DOHH2 (cell line): ENCODE results near the gene RHO.
A peak's percentile ranks its signal among the peaks of the same experiment; 100 is the strongest.

Experiments
- H3F3A ChIP-seq: fragments of 200-600 bp; sonication (generic), shearing (Covaris generic); 2 replicates; pipeline ENCODE4 v1.6.0; 2016; ENCODE audit warnings: antibody characterized with exemption, mild to moderate bottlenecking; ENCODE audit not compliant: control insufficient read depth, insufficient read depth
- H3K27ac ChIP-seq: fragments of 200-600 bp; sonication (generic); 2 replicates; pipeline ENCODE4 v1.5.1; 2014; ENCODE audit warnings: low read depth, mild to moderate bottlenecking, low read length, moderate library complexity
- H3K27me3 ChIP-seq: fragments of 200-600 bp; sonication (generic); 2 replicates; pipeline ENCODE4 v1.6.1; 2014; ENCODE audit warnings: mild to moderate bottlenecking, low read length, mixed read lengths; ENCODE audit not compliant: control insufficient read depth
- H3K36me3 ChIP-seq: fragments of 200-600 bp; sonication (generic); 2 replicates; pipeline ENCODE4 v1.6.1; 2014; ENCODE audit warnings: mild to moderate bottlenecking, low read length, moderate library complexity, mixed read lengths; ENCODE audit not compliant: control insufficient read depth
- H3K4me1 ChIP-seq: fragments of 200-600 bp; sonication (generic); 2 replicates; pipeline ENCODE4 v1.6.1; 2014; ENCODE audit warnings: mild to moderate bottlenecking, low read length, mixed read lengths; ENCODE audit not compliant: control insufficient read depth
- H3K4me2 ChIP-seq: fragments of 200-600 bp; sonication (generic); 2 replicates; pipeline ENCODE4 v1.6.0; 2014; ENCODE audit warnings: mild to moderate bottlenecking, low read length, moderate library complexity
- H3K4me3 ChIP-seq: fragments of 200-600 bp; sonication (generic); 2 replicates; pipeline ENCODE4 v1.5.1; 2014; ENCODE audit warnings: mild to moderate bottlenecking, low read length, mixed read lengths
- H3K79me2 ChIP-seq: fragments of 200-600 bp; sonication (generic); 2 replicates; pipeline ENCODE4 v1.6.1; 2014; ENCODE audit warnings: mild to moderate bottlenecking, low read length, mixed read lengths; ENCODE audit not compliant: control insufficient read depth
- H3K9me2 ChIP-seq: fragments of 200-600 bp; sonication (generic); replicated peaks from 2 replicates; pipeline ENCODE4 v1.6.1; 2014; ENCODE audit warnings: mild to moderate bottlenecking, low read length, mixed read lengths; ENCODE audit not compliant: control insufficient read depth
- H3K9me3 ChIP-seq: fragments of 200-600 bp; sonication (generic); 2 replicates; pipeline ENCODE4 v1.6.1; 2014; ENCODE audit warnings: antibody characterized with exemption, low read length, mixed read lengths; ENCODE audit not compliant: control insufficient read depth, insufficient read depth
- H4K20me1 ChIP-seq: fragments of 200-600 bp; sonication (generic); 2 replicates; pipeline ENCODE4 v1.6.0; 2014; ENCODE audit warnings: low read depth, mild to moderate bottlenecking, antibody characterized with exemption, low read length, moderate library complexity; ENCODE audit not compliant: control insufficient read depth, insufficient read depth
- EZH2phosphoT487 ChIP-seq: fragments of 200-600 bp; sonication (generic); IDR thresholded peaks from 2 replicates; pipeline ENCODE4 v1.6.1; 2017; ENCODE audit warnings: borderline replicate concordance, mild to moderate bottlenecking, antibody characterized with exemption, low read length, moderate library complexity, mixed read lengths
- TF ChIP-seq, protein P1 (sequence below): fragments of 200-600 bp; sonication (generic); IDR thresholded peaks from one replicate; pipeline ENCODE4 v1.5.1; 2014; ENCODE audit warnings: antibody characterized with exemption, mild to moderate bottlenecking, low read depth, low read length; ENCODE audit not compliant: poor library complexity, severe bottlenecking

RHO gene

GRCh38 chr3:129574206-129574605 is 45.8 kb downstream of the RHO start:
- Histone ChIP-seq H3K79me2 (no peaks in the 10 kb centered on the region), H3K27ac (no peak overlapping the region), H3K4me2 (no peak overlapping the region), H4K20me1 (no peaks in the 10 kb centered on the region), H3K4me3 (no peak overlapping the region), H3K9me2 (no peaks in the 10 kb centered on the region), H3K9me3 (no peaks in the 10 kb centered on the region), H3F3A (0 out of 2 replicates have a peak, but pooled peaks cover 3% of the 10 kb centered on the region), H3K27me3 (no peaks in the 10 kb centered on the region), H3K36me3 (no peaks in the 10 kb centered on the region), H3K4me1 (peaks cover 54% of the 10 kb centered on the region)
- TF ChIP-seq EZH2phosphoT487, result no peak
- TF ChIP-seq, protein P1, sequence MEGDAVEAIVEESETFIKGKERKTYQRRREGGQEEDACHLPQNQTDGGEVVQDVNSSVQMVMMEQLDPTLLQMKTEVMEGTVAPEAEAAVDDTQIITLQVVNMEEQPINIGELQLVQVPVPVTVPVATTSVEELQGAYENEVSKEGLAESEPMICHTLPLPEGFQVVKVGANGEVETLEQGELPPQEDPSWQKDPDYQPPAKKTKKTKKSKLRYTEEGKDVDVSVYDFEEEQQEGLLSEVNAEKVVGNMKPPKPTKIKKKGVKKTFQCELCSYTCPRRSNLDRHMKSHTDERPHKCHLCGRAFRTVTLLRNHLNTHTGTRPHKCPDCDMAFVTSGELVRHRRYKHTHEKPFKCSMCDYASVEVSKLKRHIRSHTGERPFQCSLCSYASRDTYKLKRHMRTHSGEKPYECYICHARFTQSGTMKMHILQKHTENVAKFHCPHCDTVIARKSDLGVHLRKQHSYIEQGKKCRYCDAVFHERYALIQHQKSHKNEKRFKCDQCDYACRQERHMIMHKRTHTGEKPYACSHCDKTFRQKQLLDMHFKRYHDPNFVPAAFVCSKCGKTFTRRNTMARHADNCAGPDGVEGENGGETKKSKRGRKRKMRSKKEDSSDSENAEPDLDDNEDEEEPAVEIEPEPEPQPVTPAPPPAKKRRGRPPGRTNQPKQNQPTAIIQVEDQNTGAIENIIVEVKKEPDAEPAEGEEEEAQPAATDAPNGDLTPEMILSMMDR, result no peak

DNA sequence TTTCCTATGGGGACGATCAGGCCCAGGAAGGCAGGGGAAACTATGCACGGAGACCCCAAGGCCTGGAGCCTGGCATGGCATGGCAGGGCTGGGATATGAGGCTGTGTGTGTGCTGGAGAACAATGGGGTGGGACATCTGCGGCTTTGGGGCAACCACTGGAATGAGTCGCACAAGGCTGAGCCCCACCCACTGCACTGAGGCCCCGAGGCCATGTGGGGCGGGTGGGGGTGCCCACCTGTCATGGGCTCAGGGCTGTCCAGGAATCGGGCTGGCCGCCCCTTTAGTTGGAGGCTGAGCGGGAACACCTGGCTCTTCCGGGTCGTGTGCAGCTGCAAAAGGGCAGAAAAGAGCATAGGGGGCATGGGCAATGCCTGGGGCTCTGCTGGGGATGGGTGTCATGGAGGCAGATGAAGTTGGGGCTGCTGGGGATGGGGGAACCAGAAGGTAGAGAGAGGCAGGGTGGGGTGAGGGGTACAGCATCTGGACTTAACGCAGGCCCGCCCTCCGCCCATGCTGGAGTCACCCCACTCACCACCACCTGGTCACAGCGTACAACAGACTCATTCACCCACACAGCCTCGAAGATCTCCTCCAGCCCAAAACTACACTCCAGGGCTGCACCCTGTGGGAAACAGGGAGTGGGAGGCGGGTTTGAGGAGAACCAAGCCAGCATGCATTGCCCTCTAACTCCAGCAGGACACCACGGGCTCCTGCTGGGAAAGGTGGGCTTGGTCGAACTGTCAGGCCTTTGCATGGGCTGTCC is 47.0 kb downstream of the RHO start:
- H3K4me3 ChIP-seq, result no peak overlapping the region
- no peaks in the 10 kb centered on the region for H3K9me3 ChIP-seq
- no peaks in the 10 kb centered on the region for H4K20me1 ChIP-seq
- no peaks in the 10 kb centered on the region for H3K36me3 ChIP-seq
- TF ChIP-seq, protein P1, result no peak
- no peak for TF ChIP-seq EZH2phosphoT487
- H3K9me2 ChIP-seq, result no peaks in the 10 kb centered on the region
- 0 out of 2 replicates have a peak overlapping the region, but pooled peaks have one; percentile 85 for H3K27ac ChIP-seq
- H3K79me2 ChIP-seq, result no peaks in the 10 kb centered on the region
- no peak overlapping the region for H3K4me2 ChIP-seq
- 0 out of 2 replicates have a peak, but pooled peaks cover 3% of the 10 kb centered on the region for H3F3A ChIP-seq
- no peaks in the 10 kb centered on the region for H3K27me3 ChIP-seq
- H3K4me1 ChIP-seq, result peaks cover 54% of the 10 kb centered on the region

DNA sequence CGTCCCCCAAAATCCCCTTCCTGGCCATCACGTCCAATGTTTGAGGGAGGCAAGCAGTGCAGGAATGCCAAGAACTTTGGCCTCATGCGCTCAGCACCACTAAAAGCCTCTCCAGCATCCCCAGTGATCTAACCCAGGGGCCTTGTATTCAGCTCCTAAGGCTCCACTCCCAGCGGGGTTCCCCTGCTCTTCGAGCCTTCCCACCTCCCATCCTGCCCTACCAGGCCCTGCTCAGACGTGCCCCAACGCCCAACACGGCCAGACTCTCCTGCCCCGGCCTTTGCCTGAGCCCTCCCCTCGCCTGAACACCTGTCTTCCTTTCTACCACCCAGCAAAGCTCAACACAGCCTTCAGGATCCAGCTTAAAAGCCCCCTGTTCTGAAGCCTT is 47.6 kb downstream of the RHO start:
- Histone ChIP-seq H3K4me2 (peak overlapping the region; percentile 82), H3K9me2 (no peaks in the 10 kb centered on the region), H3K9me3 (no peaks in the 10 kb centered on the region), H3K79me2 (no peaks in the 10 kb centered on the region), H3K27ac (peak overlapping the region; percentile 85), H4K20me1 (no peaks in the 10 kb centered on the region), H3K4me3 (peak overlapping the region; percentile 68), H3F3A (0 out of 2 replicates have a peak, but pooled peaks cover 3% of the 10 kb centered on the region), H3K36me3 (no peaks in the 10 kb centered on the region), H3K4me1 (peaks cover 54% of the 10 kb centered on the region), H3K27me3 (no peaks in the 10 kb centered on the region)
- no peak for TF ChIP-seq EZH2phosphoT487
- TF ChIP-seq, protein P1, result no peak
